Left ventricle myocardium inferior (tissue), 1 donor: ENCODE results near the gene FREM1. TPM values are rescaled to one million over a fixed set of nuclear protein-coding genes. Genes with fewer than 3 reads are reported as not detected.

Experiments used
- DNase-seq: peaks from one replicate; pipeline ENCODE4 v3.0.0-alpha.2; 2020
- H3K27ac ChIP-seq: fragments of 200-600 bp; replicated peaks from 2 replicates; pipeline ENCODE4 v1.8.0; 2021
- H3K27me3 ChIP-seq: fragments of 200-600 bp; 2 replicates; pipeline ENCODE4 v1.8.0; 2021; ENCODE audit warnings: low read depth
- H3K36me3 ChIP-seq: fragments of 200-600 bp; 2 replicates; pipeline ENCODE4 v1.8.0; 2021
- H3K4me1 ChIP-seq: fragments of 200-600 bp; 2 replicates; pipeline ENCODE4 v1.8.0; 2021
- H3K4me3 ChIP-seq: fragments of 200-600 bp; 2 replicates; pipeline ENCODE4 v1.8.0; 2021; ENCODE audit warnings: mild to moderate bottlenecking, moderate library complexity
- H3K9me3 ChIP-seq: fragments of 200-600 bp; replicated peaks from 2 replicates; pipeline ENCODE4 v1.8.0; 2021
- CTCF ChIP-seq: fragments of 200-600 bp; IDR thresholded peaks from 2 replicates; pipeline ENCODE4 v1.8.0; 2021; ENCODE audit warnings: antibody characterized with exemption, mild to moderate bottlenecking, borderline replicate concordance
- intact Hi-C: fragments of 100-400 bp; cut with micrococcal nuclease; formaldehyde crosslinking; loops from one replicate; pipeline ENCODE4 v1.11.0; 2022
- total RNA-seq: library from RNA; stranded (reverse); fragmentation: NEBNext Ultra II Directional; extraction: Animal tissue kit (Norgen Biotek cat#: 25700); gene quantifications from one replicate; pipeline ENCODE4 v1.2.1, GENCODE V29; 2021
- donor health status: DM: no; HTN: yes; CAD: no; lungs with severe emphysema.

FREM1 gene
- total RNA-seq, 1 donor from 2014 or later, result 3.0 TPM

GRCh38 chr9:14790628-14791027, 119.6 kb downstream of the FREM1 start:
- no peak overlapping the region for H3K27ac ChIP-seq
- no peak for TF ChIP-seq CTCF
- no peaks in the 10 kb centered on the region for H3K36me3 ChIP-seq
- no peaks in the 10 kb centered on the region for H3K4me1 ChIP-seq
- DNase-seq, result no peak
- H3K4me3 ChIP-seq, result no peak overlapping the region
- intact Hi-C loops, result no loop called here
- H3K27me3 ChIP-seq, result no peaks in the 10 kb centered on the region
- H3K9me3 ChIP-seq, result peaks cover 4% of the 10 kb centered on the region

- no peak overlapping the region for H3K27ac ChIP-seq
- no peak for TF ChIP-seq CTCF
- H3K36me3 ChIP-seq, result no peaks in the 10 kb centered on the region
- peaks cover 4% of the 10 kb centered on the region for H3K9me3 ChIP-seq
- H3K4me1 ChIP-seq, result no peaks in the 10 kb centered on the region
- intact Hi-C loops, result no loop called here
- H3K4me3 ChIP-seq, result no peak overlapping the region
- no peaks in the 10 kb centered on the region for H3K27me3 ChIP-seq
- DNase-seq, result no peak
These were observed 121.4 kb downstream of the FREM1 start for GRCh38 chr9:14788846-14789245.

- no peak for TF ChIP-seq CTCF
- H3K27me3 ChIP-seq, result no peaks in the 10 kb centered on the region
- H3K9me3 ChIP-seq, result peaks cover 4% of the 10 kb centered on the region
- no peaks in the 10 kb centered on the region for H3K4me1 ChIP-seq
- H3K27ac ChIP-seq, result no peak overlapping the region
- intact Hi-C loops, result no loop called here
- H3K36me3 ChIP-seq, result no peaks in the 10 kb centered on the region
- H3K4me3 ChIP-seq, result no peak overlapping the region
- DNase-seq, result no peak
These were observed 126.9 kb downstream of the FREM1 start for GRCh38 chr9:14783358-14783757.

GRCh38 chr9:14782286-14783051, 127.8 kb downstream of the FREM1 start:
- TF ChIP-seq CTCF, result no peak
- Histone ChIP-seq H3K4me1 (no peaks in the 10 kb centered on the region), H3K36me3 (no peaks in the 10 kb centered on the region), H3K9me3 (no peaks in the 10 kb centered on the region), H3K27ac (no peak overlapping the region), H3K27me3 (no peaks in the 10 kb centered on the region), H3K4me3 (no peak overlapping the region)
- no peak for DNase-seq
- intact Hi-C loops, result no loop called here

GRCh38 chr9:14780693-14781092, 129.5 kb downstream of the FREM1 start:
- H3K27ac ChIP-seq, result no peak overlapping the region
- no peaks in the 10 kb centered on the region for H3K27me3 ChIP-seq
- intact Hi-C loops, result no loop called here
- no peak for DNase-seq
- H3K4me3 ChIP-seq, result no peak overlapping the region
- no peaks in the 10 kb centered on the region for H3K36me3 ChIP-seq
- no peaks in the 10 kb centered on the region for H3K4me1 ChIP-seq
- H3K9me3 ChIP-seq, result no peaks in the 10 kb centered on the region
- TF ChIP-seq CTCF, result no peak
